ENCODE measurements around the gene LHB.
A peak's percentile ranks its signal among the peaks of the same experiment; 100 is the strongest.

Gene LHB

GRCh38 chr19:48993175-48994034, 23.5 kb downstream of the LHB start, which contains the start of the genes GYS1 and RUVBL2:
GYS1 (minus strand) TSS chr19:48993309; CDS start chr19:48993112, 197 bp downstream.
RUVBL2 (plus strand) TSS chr19:48993887; CDS start chr19:48993912, 25 bp downstream.
- Histone ChIP-seq H2AFZ (ENCODE audit: low read length) (no peak within 1 kb of the TSS), H3K9me2 (ENCODE audit: low read depth, low read length) (no peaks in the 10 kb centered on the region), H3K36me3 (ENCODE audit: insufficient read depth, low read length) (peaks cover 5% of the 10 kb centered on the region; the same call in 1 of the 2 replicates), H3F3A (ENCODE audit: insufficient read depth, low read length) (no peaks in the 10 kb centered on the region), H3K9me3 (ENCODE audit: low read length) (no peaks in the 10 kb centered on the region), H3K4me2 (ENCODE audit: low read length) (peak within 1 kb of the TSS; percentile 100), H4K20me1 (ENCODE audit: insufficient read depth, low read length) (no peaks in the 10 kb centered on the region), H3K27me3 (ENCODE audit: insufficient read depth, low read length) (no peaks in the 10 kb centered on the region), H3K9ac (ENCODE audit: low read length) (peak within 1 kb of the TSS; percentile 98), H3K4me3 (ENCODE audit: low read depth, low read length, poor library complexity, severe bottlenecking) (peak within 1 kb of the TSS; percentile 99), H3K79me2 (ENCODE audit: insufficient read depth, low read length) (peaks cover 27% of the 10 kb centered on the region), H3K4me1 (ENCODE audit: insufficient read depth, low read length, severe bottlenecking) (peaks cover 23% of the 10 kb centered on the region), H3K27ac (ENCODE audit: low read depth, low read length, poor library complexity, severe bottlenecking) (peak within 1 kb of the TSS; percentile 87)
- no peak for TF ChIP-seq EZH2 (IDR thresholded peaks at IDR 0.05; ENCODE audit: borderline replicate concordance, low read length)
- peak; percentile 82 for TF ChIP-seq CTCF (IDR thresholded peaks at IDR 0.05; ENCODE audit: low read length)

- Histone ChIP-seq H3K4me1 (ENCODE audit: insufficient read depth, low read length, severe bottlenecking) (peaks cover 27% of the 10 kb centered on the region), H3K79me2 (ENCODE audit: insufficient read depth, low read length) (peaks cover 27% of the 10 kb centered on the region), H3K9me3 (ENCODE audit: low read length) (no peaks in the 10 kb centered on the region), H3K36me3 (ENCODE audit: insufficient read depth, low read length) (peaks cover 11% of the 10 kb centered on the region; the same call in 1 of the 2 replicates), H3K4me2 (ENCODE audit: low read length) (peak overlapping the region; percentile 88), H3K27ac (ENCODE audit: low read depth, low read length, poor library complexity, severe bottlenecking) (peak overlapping the region; percentile 37), H3K27me3 (ENCODE audit: insufficient read depth, low read length) (no peaks in the 10 kb centered on the region), H2AFZ (ENCODE audit: low read length) (no peak overlapping the region), H3K4me3 (ENCODE audit: low read depth, low read length, poor library complexity, severe bottlenecking) (peak overlapping the region; percentile 99), H3K9me2 (ENCODE audit: low read depth, low read length) (no peaks in the 10 kb centered on the region), H3F3A (ENCODE audit: insufficient read depth, low read length) (no peaks in the 10 kb centered on the region), H3K9ac (ENCODE audit: low read length) (peak overlapping the region; percentile 93), H4K20me1 (ENCODE audit: insufficient read depth, low read length) (no peaks in the 10 kb centered on the region)
- no peak for TF ChIP-seq CTCF (IDR thresholded peaks at IDR 0.05; ENCODE audit: low read length)
- no peak for TF ChIP-seq EZH2 (IDR thresholded peaks at IDR 0.05; ENCODE audit: borderline replicate concordance, low read length)
These were observed 24.2 kb downstream of the LHB start for GRCh38 chr19:48992581-48993174.

- no peak overlapping the region for H3K27ac ChIP-seq (ENCODE audit: low read depth, low read length, poor library complexity, severe bottlenecking)
- H3K27me3 ChIP-seq (ENCODE audit: insufficient read depth, low read length), result no peaks in the 10 kb centered on the region
- H2AFZ ChIP-seq (ENCODE audit: low read length), result no peak overlapping the region
- H3K36me3 ChIP-seq (ENCODE audit: insufficient read depth, low read length), result peaks cover 14% of the 10 kb centered on the region; the same call in 1 of the 2 replicates
- H3K4me3 ChIP-seq (ENCODE audit: low read depth, low read length, poor library complexity, severe bottlenecking), result peak overlapping the region; percentile 99
- peak overlapping the region; percentile 93 for H3K9ac ChIP-seq (ENCODE audit: low read length)
- H3K4me2 ChIP-seq (ENCODE audit: low read length), result peak overlapping the region; percentile 88
- no peaks in the 10 kb centered on the region for H4K20me1 ChIP-seq (ENCODE audit: insufficient read depth, low read length)
- no peaks in the 10 kb centered on the region for H3K9me3 ChIP-seq (ENCODE audit: low read length)
- peaks cover 34% of the 10 kb centered on the region for H3K4me1 ChIP-seq (ENCODE audit: insufficient read depth, low read length, severe bottlenecking)
- no peaks in the 10 kb centered on the region for H3K9me2 ChIP-seq (ENCODE audit: low read depth, low read length)
- TF ChIP-seq EZH2 (IDR thresholded peaks at IDR 0.05; ENCODE audit: borderline replicate concordance, low read length) (no peak), CTCF (IDR thresholded peaks at IDR 0.05; ENCODE audit: low read length) (no peak)
- no peaks in the 10 kb centered on the region for H3F3A ChIP-seq (ENCODE audit: insufficient read depth, low read length)
- H3K79me2 ChIP-seq (ENCODE audit: insufficient read depth, low read length), result peaks cover 27% of the 10 kb centered on the region
These were observed 24.9 kb downstream of the LHB start for GRCh38 chr19:48991873-48992580.
